ENCODE results near the gene CCDC83. TPM values are rescaled to one million over a fixed set of nuclear protein-coding genes. Genes with fewer than 3 reads are reported as not detected.
"Not testable (repeated sequence)": the region's sequence is repeated elsewhere in the genome, so short reads cannot be mapped to it uniquely, and the experiment has no call there.

The CCDC83 gene
- total RNA-seq, 1 donor, result not detected

GRCh38 chr11:85914425-85914824, 59.2 kb downstream of the CCDC83 start:
- no peak for TF ChIP-seq CTCF (IDR thresholded peaks at IDR 0.05; ENCODE audit: insufficient read depth, low read length)
- H3K4me3 ChIP-seq (ENCODE audit: low read depth, low read length), result no peak overlapping the region
- DNase-seq (ENCODE audit: low read depth), result no peak

GRCh38 chr11:85918910-85919794, 64.0 kb downstream of the CCDC83 start:
- DNase-seq (ENCODE audit: low read depth), result peak; percentile 79

GRCh38 chr11:85922367-85922766, 67.2 kb downstream of the CCDC83 start:
- DNase-seq (ENCODE audit: low read depth), result no peak
- no peak overlapping the region for H3K4me3 ChIP-seq (ENCODE audit: low read depth, low read length)
- no peak for TF ChIP-seq CTCF (IDR thresholded peaks at IDR 0.05; ENCODE audit: insufficient read depth, low read length)

More at GRCh38 chr11:85918910-85919794, 64.0 kb downstream of the CCDC83 start:
- TF ChIP-seq CTCF (IDR thresholded peaks at IDR 0.05; ENCODE audit: insufficient read depth, low read length), result no peak
- no peak overlapping the region for H3K4me3 ChIP-seq (ENCODE audit: low read depth, low read length)

- no peak overlapping the region for H3K4me3 ChIP-seq (ENCODE audit: low read depth, low read length)
- no peak for TF ChIP-seq CTCF (IDR thresholded peaks at IDR 0.05; ENCODE audit: insufficient read depth, low read length)
- no peak for DNase-seq (ENCODE audit: low read depth)
Measured at GRCh38 chr11:85923455-85923854, 68.3 kb downstream of the CCDC83 start.

GRCh38 chr11:85926653-85927214, 71.6 kb downstream of the CCDC83 start:
- DNase-seq (ENCODE audit: low read depth); H3K4me3 ChIP-seq (ENCODE audit: low read depth, low read length): not testable (repeated sequence)

GRCh38 chr11:85930879-85931366, 75.7 kb downstream of the CCDC83 start:
- DNase-seq (ENCODE audit: low read depth), result no peak

More at GRCh38 chr11:85930879-85931366, 75.7 kb downstream of the CCDC83 start:
- no peak overlapping the region for H3K4me3 ChIP-seq (ENCODE audit: low read depth, low read length)
- no peak for TF ChIP-seq CTCF (IDR thresholded peaks at IDR 0.05; ENCODE audit: insufficient read depth, low read length)
